C4-2B (cell line): Measurements from ENCODE around the gene CREB5.

Source experiments
- CTCF ChIP-seq: fragments of 450-650 bp; conservative IDR thresholded peaks from 2 replicates; pipeline ENCODE4 v1.5.1; 2017; ENCODE audit warnings: mild to moderate bottlenecking
- ZFX ChIP-seq: fragments of 450-650 bp; IDR thresholded peaks from 2 replicates; pipeline ENCODE4 v1.6.1; 2017

GRCh38 chr7:28554802-28555471 is 142.6 kb downstream of the CREB5 start:
- TF ChIP-seq CTCF (no peak), ZFX (no peak)
